Thyroid gland (tissue), 4 donors: ENCODE results near the gene ANKFY1.

Experiments
- POLR2A ChIP-seq, 2 donors: fragments of 450-650 bp; IDR thresholded peaks; one replicate each; pipeline ENCODE4 v1.6.1; 2017; ENCODE audit warnings: antibody characterized with exemption in 2 of 2, mild to moderate bottlenecking in 2 of 2, moderate library complexity in 1 of 2
- TF ChIP-seq, protein P1 (sequence below), 6 experiments: fragments of 200-600 bp in 3 of 6; fragments of 450-650 bp in 3 of 6; sonication (generic) in 3 of 6; IDR thresholded peaks; one replicate each; pipeline ENCODE4 v1.5.1; 2016 to 2019; ENCODE audit warnings: antibody characterized with exemption in 6 of 6, mild to moderate bottlenecking in 2 of 6, inconsistent platforms in 1 of 6, moderate library complexity in 1 of 6

DNA sequence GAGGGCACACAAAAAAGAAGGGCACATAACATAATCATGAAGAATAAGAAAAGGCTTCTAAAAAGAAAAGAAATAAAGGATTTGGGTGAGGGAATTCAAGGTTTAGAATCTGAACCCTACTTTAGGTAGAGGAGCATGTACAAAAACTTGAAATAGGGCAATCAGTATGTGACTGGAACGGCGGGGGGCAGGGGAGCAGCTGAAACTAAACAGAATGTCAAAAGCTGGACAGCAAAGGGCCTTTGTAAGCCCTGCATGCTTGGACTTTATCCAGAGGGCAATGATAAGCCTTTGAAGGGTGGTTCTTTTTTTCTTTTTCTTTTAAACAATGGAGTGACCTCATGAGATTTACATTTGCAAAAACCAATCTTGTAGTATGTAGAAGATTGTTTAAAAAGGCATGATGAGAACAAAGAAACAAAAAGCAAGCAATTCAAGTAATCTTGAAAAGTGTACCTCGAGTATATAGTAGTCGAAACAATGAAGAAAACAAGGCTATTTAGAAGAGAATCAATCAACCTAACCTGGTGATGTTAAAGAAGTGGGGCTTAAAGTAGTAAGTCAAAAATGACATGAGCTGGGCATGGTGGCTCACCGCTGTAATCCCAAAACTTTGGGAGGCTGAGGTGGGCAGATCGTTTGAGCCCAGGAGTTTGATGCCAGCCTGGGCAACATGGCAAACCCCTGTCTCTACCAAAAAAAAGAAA, 46.7 kb upstream of the ANKFY1 start:
- TF ChIP-seq, protein P1, sequence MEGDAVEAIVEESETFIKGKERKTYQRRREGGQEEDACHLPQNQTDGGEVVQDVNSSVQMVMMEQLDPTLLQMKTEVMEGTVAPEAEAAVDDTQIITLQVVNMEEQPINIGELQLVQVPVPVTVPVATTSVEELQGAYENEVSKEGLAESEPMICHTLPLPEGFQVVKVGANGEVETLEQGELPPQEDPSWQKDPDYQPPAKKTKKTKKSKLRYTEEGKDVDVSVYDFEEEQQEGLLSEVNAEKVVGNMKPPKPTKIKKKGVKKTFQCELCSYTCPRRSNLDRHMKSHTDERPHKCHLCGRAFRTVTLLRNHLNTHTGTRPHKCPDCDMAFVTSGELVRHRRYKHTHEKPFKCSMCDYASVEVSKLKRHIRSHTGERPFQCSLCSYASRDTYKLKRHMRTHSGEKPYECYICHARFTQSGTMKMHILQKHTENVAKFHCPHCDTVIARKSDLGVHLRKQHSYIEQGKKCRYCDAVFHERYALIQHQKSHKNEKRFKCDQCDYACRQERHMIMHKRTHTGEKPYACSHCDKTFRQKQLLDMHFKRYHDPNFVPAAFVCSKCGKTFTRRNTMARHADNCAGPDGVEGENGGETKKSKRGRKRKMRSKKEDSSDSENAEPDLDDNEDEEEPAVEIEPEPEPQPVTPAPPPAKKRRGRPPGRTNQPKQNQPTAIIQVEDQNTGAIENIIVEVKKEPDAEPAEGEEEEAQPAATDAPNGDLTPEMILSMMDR (IDR thresholded peaks at IDR 0.05), result no peak
- no peak for TF ChIP-seq POLR2A (IDR thresholded peaks at IDR 0.05)
